ENCODE data around the gene RHO.

DNA sequence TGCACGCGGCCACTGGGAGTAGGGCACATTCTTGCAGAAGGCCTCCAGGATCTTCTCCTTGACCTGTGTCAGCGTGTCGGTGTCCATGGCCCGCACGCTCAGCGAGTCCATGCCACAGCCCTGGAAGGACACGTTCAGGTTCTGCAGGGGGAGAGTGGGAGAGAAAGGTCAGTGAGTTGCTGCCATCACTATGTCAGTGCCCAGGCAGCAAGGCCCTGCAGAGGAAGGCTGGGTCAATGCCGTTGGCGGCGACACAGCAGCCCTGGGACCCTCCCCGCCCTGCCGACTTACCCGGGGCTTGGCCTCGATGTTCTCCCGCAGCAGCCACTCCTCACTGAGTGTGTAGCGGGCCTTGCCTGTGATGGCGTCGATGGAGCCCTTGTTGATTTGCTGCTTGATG is 34.4 kb downstream of the RHO start:
- TF ChIP-seq CTBP1 (IDR thresholded peaks at IDR 0.05; ENCODE audit: borderline replicate concordance) (no peak), SUZ12 (IDR thresholded peaks at IDR 0.05) (no peak), LEF1 (IDR thresholded peaks at IDR 0.05; ENCODE audit: borderline replicate concordance) (no peak), FOXK2 (IDR thresholded peaks at IDR 0.05) (no peak), TARDBP (IDR thresholded peaks at IDR 0.05) (no peak), FOXA1 (IDR thresholded peaks at IDR 0.05) (no peak), SP1 (IDR thresholded peaks at IDR 0.05) (no peak), BHLHE40 (IDR thresholded peaks at IDR 0.05; ENCODE audit: borderline replicate concordance) (no peak), NFRKB (IDR thresholded peaks at IDR 0.05) (no peak), ARNT (IDR thresholded peaks at IDR 0.05) (no peak)
